Activated naive CD8-positive, alpha-beta T cell treated with anti-CD3 and anti-CD28 coated beads, Interleukin-2, amount 50 U/mL, for 16 hours (primary cell): Measurements from ENCODE around the gene TCEANC.
"Not testable (repeated sequence)": the region's sequence is repeated elsewhere in the genome, so short reads cannot be mapped to it uniquely, and the experiment has no call there.

Experiments used
- DNase-seq: peaks from one replicate; pipeline ENCODE4 v3.0.0-alpha.2; 2020; ENCODE audit warnings: low read depth, low spot score

The TCEANC gene

GRCh38 chrX:13652850-13653693, at the start of gene TCEANC:
TCEANC (plus strand) TSS chrX:13653141; CDS start chrX:13662509, 9,368 bp downstream.
- DNase-seq, result peak; percentile 78

GRCh38 chrX:13605611-13606010, 47.3 kb upstream of the TCEANC start:
- DNase-seq, result no peak

GRCh38 chrX:13607331-13607995, 45.5 kb upstream of the TCEANC start:
- no peak for DNase-seq

GRCh38 chrX:13607996-13608365, 45.0 kb upstream of the TCEANC start:
- no peak for DNase-seq

- DNase-seq, result no peak
Observed at GRCh38 chrX:13614154-13614553, 38.8 kb upstream of the TCEANC start.

GRCh38 chrX:13620207-13620606, 32.7 kb upstream of the TCEANC start:
- DNase-seq, result no peak

GRCh38 chrX:13622401-13622964, 30.5 kb upstream of the TCEANC start:
- no peak for DNase-seq

- DNase-seq, result no peak
Observed at GRCh38 chrX:13627306-13627705, 25.6 kb upstream of the TCEANC start.

GRCh38 chrX:13637224-13637623, 15.7 kb upstream of the TCEANC start:
- not testable (repeated sequence) for DNase-seq

GRCh38 chrX:13638021-13638420, 14.9 kb upstream of the TCEANC start:
- DNase-seq, result no peak

GRCh38 chrX:13638826-13639225, 14.1 kb upstream of the TCEANC start:
- no peak for DNase-seq

GRCh38 chrX:13641684-13642083, 11.3 kb upstream of the TCEANC start:
- not testable (repeated sequence) for DNase-seq

- DNase-seq, result no peak
Observed at GRCh38 chrX:13645464-13646153, 7.3 kb upstream of the TCEANC start.

- DNase-seq, result no peak
Observed at GRCh38 chrX:13646154-13646549, 6.8 kb upstream of the TCEANC start.

- no peak for DNase-seq
Observed at GRCh38 chrX:13647709-13648212, 5.2 kb upstream of the TCEANC start.

- DNase-seq, result not testable (repeated sequence)
Observed at GRCh38 chrX:13648336-13648735, 4.6 kb upstream of the TCEANC start.

- no peak for DNase-seq
Observed at GRCh38 chrX:13649838-13650237, 3.1 kb upstream of the TCEANC start.

GRCh38 chrX:13650318-13650717, 2.6 kb upstream of the TCEANC start:
- DNase-seq, result no peak

GRCh38 chrX:13651150-13651549, 1.8 kb upstream of the TCEANC start:
- no peak for DNase-seq

- no peak for DNase-seq
Observed at GRCh38 chrX:13652287-13652793, 601 bp upstream of the TCEANC start.

- no peak for DNase-seq
Observed at GRCh38 chrX:13654116-13654515, 1.2 kb downstream of the TCEANC start.

GRCh38 chrX:13655674-13656073, 2.7 kb downstream of the TCEANC start:
- no peak for DNase-seq
